Measurements from ENCODE around the gene PGLYRP4.

The PGLYRP4 gene

DNA sequence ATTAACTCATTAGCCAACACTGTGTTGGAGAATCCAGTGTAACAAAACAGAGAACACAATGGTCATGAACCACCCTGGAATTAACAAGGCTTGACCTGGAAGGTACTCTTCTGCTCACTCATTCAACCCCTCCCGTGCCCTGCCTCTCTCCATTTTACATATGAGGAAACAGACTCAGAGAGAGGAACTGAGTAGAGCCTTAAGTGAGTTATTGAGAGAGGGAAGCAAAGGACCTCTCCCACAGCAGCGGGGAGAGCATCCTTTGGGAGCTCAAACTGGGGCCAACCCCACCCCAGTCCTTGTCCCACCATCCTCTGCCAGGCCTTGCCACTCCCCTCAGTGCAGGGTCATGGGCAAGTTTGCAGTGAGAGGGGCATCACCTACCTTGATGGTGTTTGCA lies 25.4 kb upstream of the PGLYRP4 start:
- no peak for DNase-seq

DNA sequence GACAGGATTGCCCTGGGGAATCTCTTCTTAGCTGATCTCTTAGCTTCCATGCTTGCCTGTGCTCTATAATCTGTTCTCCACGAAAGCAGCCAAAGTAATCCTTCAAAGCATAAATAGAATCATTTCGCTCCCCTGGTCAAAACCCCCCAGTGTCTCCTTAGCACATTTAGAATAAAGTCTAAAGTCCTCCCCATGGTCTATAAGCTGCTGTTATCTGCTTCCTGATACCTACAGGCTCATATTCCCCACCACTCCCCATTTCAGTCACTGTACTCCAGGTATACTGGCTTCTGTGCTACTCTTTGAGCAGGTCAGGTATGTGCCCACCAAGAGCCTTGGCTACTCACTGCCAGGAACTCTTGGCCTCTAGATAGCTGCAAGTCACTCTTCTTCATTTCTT lies 23.9 kb upstream of the PGLYRP4 start:
- no peak for DNase-seq

DNA sequence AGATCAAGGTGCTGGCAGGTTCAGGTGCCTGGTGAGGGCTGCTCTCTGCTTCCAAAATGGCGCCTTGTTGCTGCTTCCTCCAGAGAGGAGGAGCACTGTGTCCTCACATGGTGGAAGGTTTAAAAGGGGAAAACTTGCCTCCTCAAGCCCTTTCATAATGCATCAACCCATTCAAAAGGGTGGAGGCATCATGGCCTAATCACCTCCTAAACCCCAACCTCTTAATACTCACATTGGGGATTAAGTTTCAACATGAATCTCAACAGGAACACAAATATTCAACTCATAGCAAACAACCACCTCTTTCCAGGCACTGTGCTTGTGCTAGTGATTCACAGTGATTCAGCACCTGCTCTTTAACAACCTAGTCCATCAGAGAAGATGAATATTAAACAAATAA lies 22.6 kb upstream of the PGLYRP4 start:
- DNase-seq = no peak

DNA sequence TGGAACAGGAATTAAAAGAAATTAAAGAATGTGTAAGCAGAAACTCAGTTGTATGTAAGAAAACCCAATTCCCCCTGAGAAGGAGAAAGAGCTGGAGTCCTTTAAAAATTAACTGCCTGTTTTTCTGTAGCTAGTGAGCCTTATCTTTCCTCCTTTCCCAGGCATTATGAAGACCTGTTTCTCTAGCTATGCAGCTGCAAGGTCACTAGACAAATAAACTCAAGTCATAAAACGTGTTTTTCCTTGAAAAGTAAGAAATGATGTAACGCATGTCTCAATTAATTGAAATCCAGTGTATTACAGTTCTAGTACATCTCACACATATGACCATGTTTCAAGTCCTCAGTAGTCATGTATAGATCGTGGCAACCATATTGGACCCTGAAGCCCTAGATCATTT lies 21.5 kb upstream of the PGLYRP4 start:
- no peak for DNase-seq

DNA sequence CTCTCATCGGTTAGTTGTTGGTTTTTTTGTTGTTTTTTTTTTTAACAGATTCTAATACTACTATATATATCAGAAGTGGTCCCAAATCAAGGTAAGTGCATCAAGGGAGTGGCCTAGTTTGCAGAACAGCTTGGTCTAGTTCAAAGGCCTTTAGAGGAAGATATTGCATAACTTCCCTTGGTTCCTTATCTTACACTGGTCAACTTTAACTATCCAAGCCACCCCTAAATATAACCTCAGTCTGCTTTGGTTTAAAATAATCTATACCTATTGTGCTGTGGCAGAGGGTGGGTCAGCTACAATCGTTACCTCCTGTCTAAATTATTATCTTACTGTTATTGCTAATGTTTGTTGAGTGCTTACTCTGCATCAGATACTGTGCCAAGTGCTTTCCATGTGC lies 19.9 kb upstream of the PGLYRP4 start:
- DNase-seq = no peak

DNA sequence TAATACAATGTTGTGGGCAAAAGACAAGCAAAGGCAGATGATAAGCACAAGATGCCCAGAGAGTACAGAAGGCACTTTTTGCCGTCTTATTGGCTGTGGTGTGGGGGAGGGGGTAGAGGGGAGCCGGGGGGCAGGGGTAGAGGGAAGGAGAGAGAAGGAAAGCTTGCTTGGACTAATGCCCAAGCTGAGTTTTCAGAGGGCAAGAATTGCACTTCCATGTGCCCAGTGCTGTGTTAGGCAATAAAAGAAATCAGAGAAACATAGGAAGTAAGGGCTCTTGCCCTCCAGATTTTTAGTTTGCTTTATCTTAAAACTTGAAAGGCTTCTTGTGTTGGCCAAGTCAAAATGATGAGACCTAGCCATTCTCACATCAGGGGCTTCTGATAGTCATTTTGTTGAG lies 18.4 kb upstream of the PGLYRP4 start:
- DNase-seq = no peak

DNA sequence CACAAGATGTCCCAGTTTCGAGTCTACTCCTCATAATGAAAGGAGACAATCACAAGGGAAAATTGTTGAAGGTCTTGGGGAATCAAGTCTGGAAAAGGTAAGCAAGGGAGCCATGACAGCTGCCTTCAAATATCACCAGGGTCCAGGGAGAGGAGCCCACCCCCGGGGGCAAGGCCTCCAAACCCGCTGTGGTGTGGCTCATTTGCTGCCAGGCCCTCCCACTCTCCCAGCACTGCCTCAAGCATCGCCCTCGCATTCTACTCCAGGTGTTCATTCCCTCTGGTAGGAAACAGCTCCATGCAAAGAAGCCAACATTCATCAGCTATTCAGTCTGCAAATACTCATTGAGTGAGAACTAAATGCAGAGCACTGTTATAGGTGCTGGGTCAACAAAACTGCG lies 17.6 kb upstream of the PGLYRP4 start:
- DNase-seq = no peak

DNA sequence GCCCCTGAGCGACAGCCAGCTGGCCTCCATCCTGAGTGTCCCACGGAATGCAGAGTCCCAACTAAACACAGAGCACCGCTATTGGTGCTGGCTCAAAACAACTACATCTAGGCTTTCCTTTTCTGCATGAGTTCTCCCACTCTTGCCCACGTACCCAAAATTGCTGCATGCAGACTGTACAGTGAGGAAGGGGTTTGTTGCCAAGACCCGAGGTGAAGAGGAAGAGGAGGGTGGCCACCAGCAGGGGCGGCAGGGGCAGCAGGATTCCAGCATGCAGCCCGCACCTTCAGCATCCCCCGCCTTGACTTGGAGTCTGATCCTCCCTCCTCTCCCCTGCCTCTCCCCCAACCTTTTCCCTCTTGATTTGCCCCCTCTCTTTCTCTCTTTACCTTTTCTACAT lies 17.1 kb upstream of the PGLYRP4 start:
- no peak for DNase-seq

DNA sequence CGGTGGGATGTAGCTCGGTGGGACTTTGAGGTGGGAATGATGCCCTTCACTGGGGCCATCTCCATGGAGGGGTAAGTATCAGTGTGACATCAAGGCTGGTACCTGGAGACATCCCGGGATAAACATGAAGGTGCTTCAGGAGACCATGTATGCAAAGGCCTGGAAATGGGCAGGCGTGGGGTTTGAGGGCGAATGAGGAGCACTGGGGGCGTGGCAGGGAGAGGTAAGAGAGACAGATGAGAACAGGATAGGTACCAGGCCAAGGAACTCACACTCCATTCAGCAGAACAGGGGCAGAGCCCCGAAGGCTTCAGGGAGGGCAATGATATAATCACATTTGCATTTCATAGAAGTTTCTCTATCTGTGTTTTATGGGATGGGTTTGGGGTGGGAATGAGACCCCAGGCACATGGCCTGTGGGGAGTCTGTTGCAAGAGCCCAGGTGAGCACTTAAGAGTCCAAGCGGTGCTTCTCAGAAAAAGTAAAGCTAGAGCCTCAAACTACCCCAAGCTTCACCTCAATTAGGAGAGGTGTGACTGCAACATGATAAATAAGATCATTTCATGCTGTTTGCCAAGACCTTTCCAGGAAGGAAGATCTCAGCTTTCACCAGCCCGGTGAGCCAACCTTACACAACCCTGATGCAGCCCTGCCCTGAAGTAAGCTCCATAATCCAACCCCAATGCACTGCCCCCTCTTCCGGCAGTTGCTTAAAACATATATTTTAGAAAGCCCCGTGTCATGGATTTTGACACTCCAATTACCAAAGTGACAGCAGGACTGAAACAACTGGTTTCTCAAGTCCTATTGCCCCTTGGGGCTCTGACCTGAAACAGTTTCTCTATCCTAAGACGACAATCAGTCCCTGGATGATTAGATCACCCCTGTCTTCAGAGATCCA lies 16.4 kb upstream of the PGLYRP4 start:
- no peak for DNase-seq

DNA sequence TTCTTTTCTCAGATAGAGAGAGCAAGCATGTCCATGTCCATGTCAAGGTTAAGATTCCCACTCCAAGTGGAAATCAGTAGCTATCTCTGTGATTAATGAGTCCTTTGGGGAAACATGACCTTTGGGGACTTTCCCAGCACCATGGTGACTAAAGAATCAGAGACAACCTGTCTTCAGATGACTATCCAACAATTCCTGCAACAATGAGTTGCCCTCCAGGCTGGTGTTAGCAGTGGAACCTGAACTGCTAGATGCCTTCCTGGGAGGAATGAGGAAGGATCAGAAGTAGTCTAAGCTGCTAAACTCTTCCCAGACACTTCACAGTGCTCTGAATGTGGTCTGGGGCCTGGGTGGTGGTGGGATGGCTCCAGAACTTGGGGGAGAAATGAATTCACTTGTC lies 15.5 kb upstream of the PGLYRP4 start:
- DNase-seq = no peak

DNA sequence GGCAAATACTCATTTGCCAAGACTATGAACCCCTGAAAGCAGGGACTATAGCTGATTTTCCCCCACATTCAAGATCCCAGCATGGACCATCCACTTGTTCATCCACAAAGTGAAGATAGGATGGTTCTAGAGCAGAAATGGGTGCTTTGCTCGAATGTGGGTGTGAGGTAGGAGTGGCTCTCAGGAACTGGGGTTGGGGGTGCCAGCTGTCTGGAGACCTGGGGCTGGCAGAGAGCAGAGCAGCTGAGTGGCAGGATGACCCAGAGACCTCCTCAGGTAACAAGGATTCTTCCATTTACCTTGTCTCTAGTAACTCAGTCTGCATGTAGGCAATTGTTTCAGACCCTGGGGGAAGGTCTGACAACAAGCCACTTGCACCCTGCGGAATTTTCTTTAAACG lies 15.0 kb upstream of the PGLYRP4 start:
- no peak for DNase-seq

DNA sequence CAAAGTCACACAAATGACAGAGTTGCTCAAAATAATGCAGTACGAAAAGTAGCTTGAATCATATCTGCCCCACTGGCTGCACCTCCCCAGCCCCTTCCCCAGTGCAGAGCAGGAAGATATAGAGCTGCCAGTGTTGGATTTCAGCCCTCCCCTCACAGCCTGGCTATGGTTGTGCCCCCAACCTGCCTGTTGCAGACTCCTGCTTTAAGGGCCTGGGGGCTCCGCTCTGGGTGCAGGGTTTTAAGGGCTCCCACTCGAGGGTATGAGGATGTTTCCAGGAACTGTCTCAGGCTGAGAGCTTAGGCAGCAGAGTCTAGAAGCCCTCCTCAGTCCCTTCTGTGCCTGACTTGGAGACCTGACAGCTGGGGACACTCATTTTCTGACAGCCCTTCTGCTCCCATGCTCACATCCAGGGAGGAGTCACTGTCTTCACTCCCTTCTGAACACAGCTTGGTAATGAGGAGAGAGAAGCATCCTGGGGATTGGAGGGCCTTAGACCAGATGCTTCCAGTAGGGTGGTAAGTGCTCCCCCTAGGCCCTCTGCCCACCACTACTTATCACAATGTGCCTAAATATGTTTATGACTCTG lies 13.6 kb upstream of the PGLYRP4 start:
- no peak for DNase-seq

DNA sequence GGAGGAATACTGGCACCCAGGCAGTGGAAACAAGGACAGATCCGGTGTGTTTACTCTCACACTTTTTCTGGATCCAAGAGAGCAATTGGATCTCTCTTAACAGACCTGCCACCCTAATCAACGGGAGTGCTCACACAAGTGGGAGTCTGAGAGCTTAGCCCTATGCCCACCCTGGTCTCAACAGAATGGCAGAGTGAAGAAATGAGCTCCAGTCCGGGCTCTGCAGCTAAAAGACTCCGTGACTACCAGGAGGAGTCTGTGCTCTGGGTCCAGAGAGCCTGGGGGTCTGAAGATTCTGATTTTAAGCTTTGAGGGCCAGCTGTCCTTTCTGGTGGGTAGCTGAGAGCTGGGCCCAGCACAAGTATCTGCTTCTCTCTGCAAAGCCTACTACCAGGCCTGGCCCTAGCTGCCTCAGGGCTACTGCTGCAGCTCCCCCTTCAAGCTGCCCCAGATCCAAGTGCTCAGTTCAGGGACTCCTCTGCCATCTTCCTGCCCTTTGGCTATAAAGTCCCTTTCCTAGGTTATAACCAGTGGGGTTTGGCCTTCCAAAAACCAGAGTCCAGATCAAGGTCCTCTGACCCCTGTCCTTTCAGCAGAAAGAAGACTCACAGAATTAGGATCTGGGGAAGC lies 13.0 kb upstream of the PGLYRP4 start:
- DNase-seq = no peak

DNA sequence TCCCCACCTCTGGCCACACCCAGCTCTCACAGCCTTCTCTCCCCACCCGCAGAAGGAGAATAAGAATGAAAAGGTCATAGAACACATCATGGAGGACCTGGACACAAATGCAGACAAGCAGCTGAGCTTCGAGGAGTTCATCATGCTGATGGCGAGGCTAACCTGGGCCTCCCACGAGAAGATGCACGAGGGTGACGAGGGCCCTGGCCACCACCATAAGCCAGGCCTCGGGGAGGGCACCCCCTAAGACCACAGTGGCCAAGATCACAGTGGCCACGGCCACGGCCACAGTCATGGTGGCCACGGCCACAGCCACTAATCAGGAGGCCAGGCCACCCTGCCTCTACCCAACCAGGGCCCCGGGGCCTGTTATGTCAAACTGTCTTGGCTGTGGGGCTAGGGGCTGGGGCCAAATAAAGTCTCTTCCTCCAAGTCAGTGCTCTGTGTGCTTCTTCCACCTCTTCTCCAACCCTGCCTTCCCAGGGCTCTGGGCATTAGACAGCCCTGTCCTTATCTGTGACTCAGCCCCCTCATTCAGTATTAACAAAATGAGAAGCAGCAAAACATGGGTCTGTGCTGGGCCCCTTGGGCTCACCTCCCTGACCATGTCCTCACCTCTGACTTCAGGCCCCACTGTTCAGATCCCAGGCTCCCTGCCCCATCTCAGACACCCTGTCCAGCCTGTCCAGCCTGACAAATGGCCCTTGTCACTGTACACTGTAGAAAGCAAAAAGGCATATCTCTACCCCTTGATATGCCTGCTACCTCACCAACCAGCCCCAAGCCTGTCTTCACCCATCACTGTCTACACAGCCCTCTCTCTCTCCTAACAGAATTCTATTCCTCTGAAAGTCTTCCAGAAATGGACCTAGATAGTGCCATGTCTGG lies 12.2 kb upstream of the PGLYRP4 start:
- DNase-seq = no peak

DNA sequence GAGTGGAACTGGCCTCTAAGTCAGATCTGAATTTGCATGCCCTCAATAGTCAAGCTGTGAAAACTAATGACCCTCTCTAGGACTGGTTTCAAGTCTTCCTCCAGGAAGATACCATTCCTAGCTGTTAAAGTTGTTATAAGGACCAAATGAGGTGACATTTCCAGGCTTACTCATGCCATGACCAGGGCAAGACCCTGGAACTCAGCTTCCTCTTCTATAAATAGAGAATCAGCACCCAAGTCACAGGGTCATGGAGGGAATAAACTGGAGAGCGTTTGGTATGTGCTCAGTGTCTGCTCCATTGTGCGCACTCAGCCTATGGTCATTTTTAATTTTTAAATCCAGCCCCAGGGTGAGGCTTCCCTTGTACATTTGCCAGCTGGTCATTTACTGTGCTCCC lies 11.5 kb upstream of the PGLYRP4 start:
- DNase-seq = no peak

DNA sequence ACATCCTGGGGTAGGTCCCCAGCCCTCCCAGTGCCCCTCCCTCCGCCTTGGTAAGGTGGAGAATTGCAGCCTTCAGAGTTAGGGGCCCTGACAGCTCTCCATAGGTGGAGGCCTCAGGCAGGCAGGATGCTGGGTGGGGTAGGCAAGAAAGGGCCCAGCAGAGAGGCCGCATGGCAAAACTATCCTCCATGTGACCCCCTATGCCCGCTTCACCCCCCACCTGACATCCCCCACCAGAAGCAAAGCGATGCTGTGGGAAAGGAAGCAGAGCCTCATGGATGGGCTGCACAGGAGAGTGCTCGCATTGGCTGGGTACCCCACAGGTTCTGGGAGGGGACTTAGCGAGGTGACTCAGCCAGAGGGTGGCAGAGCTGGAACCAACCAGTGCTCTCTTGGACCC lies 10.6 kb upstream of the PGLYRP4 start:
- DNase-seq = no peak

DNA sequence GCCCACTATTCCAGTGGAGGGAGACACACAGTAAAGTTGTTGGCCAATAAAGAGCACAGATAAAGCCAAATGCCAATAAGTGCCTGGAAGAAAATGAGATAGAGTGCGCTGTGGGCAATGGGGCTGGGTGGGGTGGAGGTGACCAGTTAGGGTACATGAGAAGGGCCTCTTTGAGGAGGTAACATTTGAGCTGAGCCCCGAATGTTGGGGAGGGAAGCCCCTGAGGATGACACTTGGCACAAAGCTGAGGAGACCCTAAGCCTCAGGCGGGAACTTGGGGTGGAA lies 10.0 kb upstream of the PGLYRP4 start:
- DNase-seq = no peak

DNA sequence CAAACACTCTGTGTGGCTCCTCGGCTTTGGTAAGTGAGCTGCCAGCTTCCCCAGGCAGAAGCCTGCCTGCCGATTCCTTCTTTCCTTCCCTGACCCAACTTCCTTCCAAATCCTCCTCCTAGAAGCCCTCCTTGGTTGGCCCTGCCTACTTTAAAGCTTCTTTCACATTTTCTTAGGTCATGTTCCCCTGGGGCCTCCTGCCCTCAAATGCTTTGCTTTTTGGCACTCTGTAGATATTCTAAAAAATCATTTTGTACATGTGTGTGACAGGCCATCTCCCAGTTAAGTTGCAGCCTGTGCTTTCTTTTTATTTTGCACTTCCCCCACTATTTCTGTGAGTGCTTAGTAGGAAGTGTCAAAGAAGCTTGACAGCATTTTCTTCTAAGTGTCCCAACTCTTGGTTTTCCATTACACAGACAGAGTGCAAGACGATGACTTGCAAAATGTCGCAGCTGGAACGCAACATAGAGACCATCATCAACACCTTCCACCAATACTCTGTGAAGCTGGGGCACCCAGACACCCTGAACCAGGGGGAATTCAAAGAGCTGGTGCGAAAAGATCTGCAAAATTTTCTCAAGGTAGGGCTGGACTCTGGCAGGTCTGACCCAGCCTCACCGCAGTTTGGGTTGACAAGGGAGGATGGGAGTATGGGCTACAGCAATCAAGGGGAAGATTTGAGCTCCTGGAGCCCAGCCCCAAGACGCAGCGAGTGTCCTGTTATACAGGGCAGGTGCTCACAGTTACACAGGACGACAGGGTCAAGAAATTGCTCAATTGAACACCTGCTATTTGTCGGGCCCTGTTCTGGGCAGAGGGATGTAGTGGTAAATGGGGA lies 9.4 kb upstream of the PGLYRP4 start, which contains the start of gene S100A9:
TSS of gene S100A9 (plus strand) at position 2 of the 838 bp plus-strand sequence. CDS start at position 432, 430 bp downstream.
- DNase-seq = no peak

DNA sequence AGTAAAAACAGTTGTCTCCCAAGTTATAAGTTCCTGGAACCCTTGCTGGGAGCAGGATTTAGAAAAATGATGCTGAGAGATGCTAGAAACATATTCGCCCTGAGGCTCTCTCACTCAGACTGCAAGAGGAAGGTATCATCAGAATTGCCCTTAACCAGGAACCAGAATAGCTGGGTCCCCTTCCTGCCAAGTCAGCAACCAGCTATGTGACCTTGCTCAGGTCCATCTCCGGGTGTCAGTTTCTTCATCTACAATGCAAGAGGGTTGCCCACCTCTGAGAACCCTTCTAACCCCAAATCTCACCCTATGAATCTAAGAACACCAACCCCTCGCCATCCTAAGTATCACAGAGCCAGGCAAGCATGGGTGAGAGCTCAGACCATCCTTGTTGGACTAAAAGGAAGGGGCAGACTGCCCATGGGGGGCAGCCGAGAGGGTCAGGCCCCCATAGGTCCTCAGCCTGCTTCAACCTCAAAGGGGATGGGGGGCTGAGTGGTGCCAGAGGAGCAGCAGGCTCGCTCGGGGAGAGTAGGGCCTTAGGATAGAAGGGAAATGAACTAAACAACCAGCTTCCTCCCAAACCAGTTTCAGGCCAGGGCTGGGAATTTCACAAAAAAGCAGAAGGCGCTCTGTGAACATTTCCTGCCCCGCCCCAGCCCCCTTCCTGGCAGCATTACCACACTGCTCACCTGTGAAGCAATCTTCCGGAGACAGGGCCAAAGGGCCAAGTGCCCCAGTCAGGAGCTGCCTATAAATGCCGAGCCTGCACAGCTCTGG lies 8.6 kb upstream of the PGLYRP4 start:
- no peak for DNase-seq

DNA sequence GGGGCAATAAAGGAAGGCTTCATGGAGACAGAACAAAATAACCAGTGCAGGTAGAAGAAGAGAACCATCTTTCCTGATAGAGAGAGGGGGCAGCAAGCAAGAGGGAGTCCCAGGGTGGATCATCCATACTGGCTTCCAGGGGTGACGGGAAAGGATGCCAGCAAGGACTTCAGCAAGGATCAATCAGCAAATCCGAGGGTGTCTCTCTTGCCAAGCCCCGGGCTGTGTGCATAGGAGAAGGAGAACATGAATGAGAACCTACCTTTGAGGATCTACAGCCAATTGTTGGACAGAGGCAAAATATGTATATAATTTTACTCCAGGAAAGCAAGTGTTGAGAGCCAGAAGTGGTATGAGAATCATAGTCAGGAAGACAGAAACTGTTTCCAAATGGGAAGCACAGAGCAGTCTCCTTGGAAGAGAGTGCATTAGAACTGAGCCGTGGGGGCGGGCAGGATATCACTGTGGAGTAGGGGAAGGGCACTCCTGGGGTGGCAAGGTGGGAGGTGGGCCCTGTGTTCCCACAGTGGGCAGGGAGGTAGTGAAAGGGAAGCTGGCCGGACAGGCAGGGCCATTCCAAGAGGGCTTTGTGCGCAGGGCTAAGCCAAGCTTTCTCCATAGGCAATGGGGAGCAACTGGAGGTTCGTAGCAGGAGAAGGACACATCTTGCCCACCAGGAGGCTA lies 7.9 kb upstream of the PGLYRP4 start:
- no peak for DNase-seq
